GM12878 (cell line): ENCODE results near the gene ETNK1. TPM values are rescaled to one million over a fixed set of nuclear protein-coding genes. Genes with fewer than 3 reads are reported as not detected.

Experiments used
- ATAC-seq: fragments of 200-7000 bp; cut with Tn5 transposase; 3 replicates; pipeline ENCODE4 v1.9.1; 2020; ENCODE audit warnings: mild to moderate bottlenecking, moderate library complexity
- BruUV-seq: library from RNA; stranded (reverse); fragments of 400-500 nt; replicated peaks from 2 replicates; lab custom pipeline; 2021; lab: Mats Ljungman, UMichigan
- CTCF ChIA-PET: fragments of 300-600 bp; sonication (Branson Sonifier 250); formaldehyde crosslinking; extraction: SDS; loops from one replicate; lab custom pipeline; 2021; ENCODE audit warnings: inconsistent platforms; lab: Yijun Ruan, JAX
- POLR2A ChIA-PET: fragments of 350-600 bp; formaldehyde crosslinking; extraction: SDS; loops from one replicate; lab custom pipeline; 2021; ENCODE audit warnings: inconsistent platforms; lab: Charles Lee
- RAD21 ChIA-PET: fragments of 300-600 bp; sonication (Branson Sonifier 250); formaldehyde crosslinking; loops from one replicate; lab custom pipeline; 2023; ENCODE audit warnings: antibody characterized with exemption; ENCODE audit not compliant: unreplicated experiment; lab: Charles Lee
- SMC1A ChIA-PET: fragments of 300-600 bp; sonication (Branson Sonifier 250); formaldehyde crosslinking; loops from one replicate; lab custom pipeline; 2023; ENCODE audit not compliant: unreplicated experiment, uncharacterized antibody; lab: Charles Lee
- DNase-seq: peaks from one replicate; pipeline ENCODE4 v3.0.0-alpha.2; 2011; ENCODE audit warnings: low read depth, low spot score
- FAIRE-seq: peaks from 3 replicates; lab custom pipeline; 2011; peaks lifted over from hg19 to GRCh38; lab: Jason Lieb, UNC
- H2AFZ ChIP-seq: 2 replicates; pipeline ENCODE4 v1.6.0; 2011; ENCODE audit warnings: low read depth, low read length, control low read depth; ENCODE audit not compliant: control insufficient read depth
- H3K27ac ChIP-seq: 2 replicates; pipeline ENCODE4 v1.5.1; 2011; ENCODE audit warnings: control low read depth; ENCODE audit not compliant: control insufficient read depth, insufficient read depth
- H3K27me3 ChIP-seq, 2 experiments: replicated peaks in 1 of 2; 2 replicates each; pipeline versions ENCODE4 v1.6.0 to v1.6.1; 2011; ENCODE audit warnings: low read length in 1 of 2; ENCODE audit not compliant: control insufficient read depth in 2 of 2, insufficient read depth in 2 of 2
- H3K36me3 ChIP-seq, 2 experiments: 2 replicates each; pipeline ENCODE4 v1.5.1; 2011; ENCODE audit warnings: low read length in 1 of 2; ENCODE audit not compliant: control insufficient read depth in 2 of 2, insufficient read depth in 2 of 2
- H3K4me1 ChIP-seq: 2 replicates; pipeline ENCODE4 v1.6.1; 2011; ENCODE audit warnings: mild to moderate bottlenecking, low read length, moderate library complexity, mixed read lengths; ENCODE audit not compliant: control insufficient read depth, insufficient read depth
- H3K4me2 ChIP-seq: 2 replicates; pipeline ENCODE4 v1.6.0; 2011; ENCODE audit warnings: control low read depth; ENCODE audit not compliant: control insufficient read depth, insufficient read depth
- H3K4me3 ChIP-seq: fragments of 200-600 bp; sonication (generic); 2 replicates; pipeline ENCODE4 v1.5.1; 2016
- H3K79me2 ChIP-seq: 2 replicates; pipeline ENCODE4 v1.6.0; 2011; ENCODE audit warnings: low read length; ENCODE audit not compliant: control insufficient read depth, insufficient read depth
- H3K9ac ChIP-seq: 2 replicates; pipeline ENCODE4 v1.8.0; 2011; ENCODE audit warnings: low read length, control low read depth, mixed read lengths; ENCODE audit not compliant: control insufficient read depth, insufficient read depth
- H3K9me3 ChIP-seq: replicated peaks from 3 replicates; pipeline ENCODE4 v1.5.1; 2011; ENCODE audit warnings: mild to moderate bottlenecking, low read length; ENCODE audit not compliant: control insufficient read depth, insufficient read depth
- H4K20me1 ChIP-seq: 2 replicates; pipeline ENCODE4 v1.6.0; 2011; ENCODE audit not compliant: control insufficient read depth, insufficient read depth
- KAT2A ChIP-seq: conservative IDR thresholded peaks from 2 replicates; pipeline ENCODE4 v1.6.1; 2011; ENCODE audit warnings: low read depth, low read length; ENCODE audit not compliant: control insufficient read depth
- MAX ChIP-seq: IDR thresholded peaks from 2 replicates; pipeline ENCODE4 v1.6.1; 2012; ENCODE audit warnings: low read depth, low read length, improper control_type of control experiment
- NFXL1 ChIP-seq: fragments of 450-650 bp; IDR thresholded peaks from 2 replicates; pipeline ENCODE4 v1.6.1; 2017; ENCODE audit warnings: antibody characterized with exemption, mild to moderate bottlenecking, borderline replicate concordance
- RB1 ChIP-seq: fragments of 450-650 bp; formaldehyde crosslinking; IDR thresholded peaks from 2 replicates; pipeline ENCODE4 v1.6.1; 2017; ENCODE audit warnings: mild to moderate bottlenecking, borderline replicate concordance
- SMC3 ChIP-seq: IDR thresholded peaks from 2 replicates; pipeline ENCODE4 v1.6.1; 2011; ENCODE audit warnings: low read length, improper control_type of control experiment, borderline replicate concordance
- TARDBP ChIP-seq: IDR thresholded peaks from 2 replicates; pipeline ENCODE4 v1.6.1; 2016; ENCODE audit warnings: borderline replicate concordance
- WGBS: methylation state at CpG from one replicate; pipeline ENCODE4 v1.1.6; 2016; ENCODE audit warnings: low lambda C conversion rate; ENCODE audit not compliant: insufficient replicate concordance, insufficient coverage; ENCODE audit errors: missing lambda C conversion rate; 5-methylcytosine and 5-hydroxymethylcytosine counted together
- in situ Hi-C: fragments of 300-500 bp; cut with MboI; formaldehyde crosslinking; loops from 9 replicates; pipeline ENCODE4 v1.14.3; 2018; ENCODE audit warnings: mixed read lengths
- intact Hi-C: fragments of 100-400 bp; cut with micrococcal nuclease; formaldehyde crosslinking; loops from one replicate; pipeline ENCODE4 v1.14.2; 2022; ENCODE audit not compliant: unreplicated experiment
- polyA plus RNA-seq, 11 experiments: library from polyadenylated mRNA; depleted of rRNA in 4 of 11; unstranded in 6 of 11; stranded (reverse) in 5 of 11; fragments of >200 nt; fragmentation: Nextera tagmentation in 4 of 11; fragmentation: Illumina TruSeq in 1 of 11; extraction: Ambion mirVana in 4 of 11; extraction: Trizol in 1 of 11; gene quantifications; 1 replicate in 1 of 11; 2 replicates in 10 of 11; pipeline versions ENCODE4 v1.2.1 to v1.2.3, GENCODE V29; 2011 to 2016; ENCODE audit warnings: inconsistent platforms in 2 of 11, missing spikeins in 2 of 11, low read depth in 1 of 11
- total RNA-seq, 4 experiments: library from RNA; depleted of rRNA in 3 of 4; stranded (reverse); fragments of >200 nt in 3 of 4; fragmentation: Illumina TruSeq in 1 of 4; extraction: Trizol in 1 of 4; gene quantifications; 2 replicates each; pipeline versions ENCODE4 v1.2.1 to v1.2.3, GENCODE V29; 2013 to 2021
- TF ChIP-seq, protein P1 (sequence below): fragments of 450-650 bp; IDR thresholded peaks from 2 replicates; pipeline ENCODE4 v1.6.1; 2018; ENCODE audit warnings: mild to moderate bottlenecking, low read depth, moderate library complexity; ENCODE audit not compliant: partially characterized antibody

The ETNK1 gene
- total and polyA plus RNA-seq, 10 of the 15 experiments (the other 5 are each of a cell fraction or from before 2014, with no cell fraction given) = 12.3 to 69.4 (median 34.2) TPM

DNA sequence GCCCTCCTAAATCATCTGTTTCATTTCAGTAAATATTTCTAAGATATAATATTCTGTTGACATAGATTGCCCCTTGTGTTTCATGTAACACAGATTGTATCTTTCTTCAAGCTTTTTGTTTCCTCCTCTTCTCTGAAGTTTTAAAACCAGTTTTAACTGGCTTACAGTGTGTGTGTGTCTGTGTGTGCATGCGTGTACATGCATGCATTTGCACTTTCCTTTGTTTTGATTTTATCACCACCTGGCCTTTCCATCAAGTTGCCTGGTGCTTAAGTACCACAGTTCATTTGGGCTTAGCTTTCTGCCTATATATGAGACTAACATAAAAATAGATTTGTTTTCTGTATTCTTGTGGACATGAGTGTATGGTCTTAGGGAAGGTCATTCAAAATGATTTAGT, 31.9 kb downstream of the ETNK1 start:
- intact Hi-C loops = no loop called here
- ChIA-PET SMC1A (interaction anchor here (1.5 kb wide), 1 partner anchor 127 kb away, joined by 3 read pairs; no protein-coding TSS in a partner anchor), RAD21 (no interaction called here), CTCF (interaction anchor here (1.1 to 1.2 kb wide), 2 partner anchors 14 to 198 kb away, joined by 4 to 6 read pairs; no protein-coding TSS in a partner anchor), POLR2A (no interaction called here)
- 0 out of 4 replicates have a peak, but pooled peaks cover 0 to 3% of the 10 kb centered on the region in 2 experiments for H3K36me3 ChIP-seq
- H3K27ac ChIP-seq = no peak overlapping the region
- no peaks in the 10 kb centered on the region for H3K27me3 ChIP-seq
- no peak overlapping the region for H3K4me2 ChIP-seq
- WGBS = 100% methylated on average over 1 of the region's 1 CpG
- H4K20me1 ChIP-seq = no peaks in the 10 kb centered on the region
- H2AFZ ChIP-seq = no peak overlapping the region
- H3K4me1 ChIP-seq = 0 out of 2 replicates have a peak, but pooled peaks cover 2% of the 10 kb centered on the region
- TF ChIP-seq NFXL1 (no peak), RB1 (no peak), SMC3 (no peak), TARDBP (no peak), MAX (no peak), KAT2A (no peak)
- TF ChIP-seq, protein P1, sequence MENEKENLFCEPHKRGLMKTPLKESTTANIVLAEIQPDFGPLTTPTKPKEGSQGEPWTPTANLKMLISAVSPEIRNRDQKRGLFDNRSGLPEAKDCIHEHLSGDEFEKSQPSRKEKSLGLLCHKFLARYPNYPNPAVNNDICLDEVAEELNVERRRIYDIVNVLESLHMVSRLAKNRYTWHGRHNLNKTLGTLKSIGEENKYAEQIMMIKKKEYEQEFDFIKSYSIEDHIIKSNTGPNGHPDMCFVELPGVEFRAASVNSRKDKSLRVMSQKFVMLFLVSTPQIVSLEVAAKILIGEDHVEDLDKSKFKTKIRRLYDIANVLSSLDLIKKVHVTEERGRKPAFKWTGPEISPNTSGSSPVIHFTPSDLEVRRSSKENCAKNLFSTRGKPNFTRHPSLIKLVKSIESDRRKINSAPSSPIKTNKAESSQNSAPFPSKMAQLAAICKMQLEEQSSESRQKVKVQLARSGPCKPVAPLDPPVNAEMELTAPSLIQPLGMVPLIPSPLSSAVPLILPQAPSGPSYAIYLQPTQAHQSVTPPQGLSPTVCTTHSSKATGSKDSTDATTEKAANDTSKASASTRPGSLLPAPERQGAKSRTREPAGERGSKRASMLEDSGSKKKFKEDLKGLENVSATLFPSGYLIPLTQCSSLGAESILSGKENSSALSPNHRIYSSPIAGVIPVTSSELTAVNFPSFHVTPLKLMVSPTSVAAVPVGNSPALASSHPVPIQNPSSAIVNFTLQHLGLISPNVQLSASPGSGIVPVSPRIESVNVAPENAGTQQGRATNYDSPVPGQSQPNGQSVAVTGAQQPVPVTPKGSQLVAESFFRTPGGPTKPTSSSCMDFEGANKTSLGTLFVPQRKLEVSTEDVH = no peak
- H3K9me3 ChIP-seq = 0 out of 3 replicates have a peak, but pooled peaks cover 2% of the 10 kb centered on the region
- BruUV-seq = no TSS peak
- H3K79me2 ChIP-seq = peaks cover 13% of the 10 kb centered on the region
- DNase-seq (no peak), FAIRE-seq (no peak), ATAC-seq (no peak)
- no peak overlapping the region for H3K9ac ChIP-seq
- in situ Hi-C loops = no loop called here
- H3K4me3 ChIP-seq = no peak overlapping the region
